Colon (tissue), 2 donors: ENCODE measurements around the gene SGPP2.
A peak's percentile ranks its signal among the peaks of the same experiment; 100 is the strongest.

ENCODE experiments used
- FAIRE-seq: peaks from 2 replicates; lab custom pipeline; 2012; peaks lifted over from hg19 to GRCh38; lab: Jason Lieb, UNC
- donor health status: control.
- donor health status: control.

The SGPP2 gene

DNA sequence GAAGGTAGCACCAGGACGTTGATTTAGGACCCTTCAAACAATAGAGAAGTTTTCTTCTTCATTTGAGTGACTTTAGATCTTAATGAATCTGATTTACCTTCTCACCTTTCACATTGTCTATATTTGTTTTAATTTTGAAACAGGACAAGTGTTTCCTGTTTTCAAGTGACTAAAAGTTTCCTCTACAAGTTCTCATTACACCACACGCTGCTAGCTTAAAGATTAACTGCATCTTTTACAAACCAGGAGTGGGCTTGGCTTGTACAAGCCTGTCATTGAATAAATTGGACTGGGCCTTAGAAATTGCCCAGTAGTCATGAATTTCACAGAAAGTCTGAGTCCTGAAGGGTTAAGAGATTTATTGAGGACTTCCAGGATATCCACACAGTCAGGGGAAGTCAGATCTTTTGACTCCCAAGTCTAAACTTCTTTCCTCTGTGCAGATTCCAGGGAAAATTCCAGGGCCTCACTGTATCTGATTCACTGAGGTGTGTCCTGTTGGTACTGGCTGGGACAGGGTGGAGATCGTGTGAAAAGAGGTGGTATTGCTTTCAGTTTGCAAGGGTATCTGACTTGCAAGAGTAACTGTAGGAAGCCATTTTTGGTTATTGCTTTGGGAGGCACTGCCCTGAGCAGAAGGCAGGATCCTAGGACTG, 3.4 kb downstream of the SGPP2 start:
- no peak for FAIRE-seq

DNA sequence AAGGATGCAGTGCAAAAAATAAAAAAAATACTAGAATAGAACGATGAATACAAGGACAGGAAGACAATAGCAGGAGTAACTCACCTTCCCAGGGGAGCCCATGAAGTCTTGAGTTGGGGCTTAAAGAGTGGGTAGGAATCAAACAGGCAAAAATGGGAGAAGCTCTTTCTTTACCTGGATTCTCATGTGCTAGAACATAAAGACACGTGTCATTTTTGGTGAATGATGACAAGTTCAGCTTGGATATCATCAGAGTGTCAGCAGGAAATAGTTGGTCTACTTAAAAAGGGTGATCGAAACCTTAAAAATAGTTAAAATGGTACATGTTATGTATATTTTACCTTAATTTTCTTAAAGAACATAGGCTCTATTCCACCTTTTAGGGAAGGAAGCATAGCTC, 5.7 kb downstream of the SGPP2 start:
- no peak for FAIRE-seq

DNA sequence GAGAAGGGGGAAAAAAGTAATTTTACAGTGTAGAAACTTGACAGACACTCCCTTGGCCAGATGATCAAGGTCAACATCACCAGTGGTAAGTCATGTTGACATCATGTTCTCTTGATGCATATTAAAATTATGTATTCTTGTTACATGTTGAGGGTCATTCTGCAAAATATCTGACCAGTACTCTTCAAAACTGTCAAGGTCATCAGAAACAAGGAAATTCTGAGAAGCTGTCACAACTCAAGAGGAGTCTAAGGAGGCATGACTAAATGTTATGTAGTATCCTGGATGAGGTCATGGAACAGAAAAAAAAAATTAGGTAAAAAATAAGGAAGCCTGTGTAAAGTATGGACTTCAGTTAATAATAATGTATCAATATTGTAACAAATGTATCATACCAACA, 6.3 kb downstream of the SGPP2 start:
- no peak for FAIRE-seq

DNA sequence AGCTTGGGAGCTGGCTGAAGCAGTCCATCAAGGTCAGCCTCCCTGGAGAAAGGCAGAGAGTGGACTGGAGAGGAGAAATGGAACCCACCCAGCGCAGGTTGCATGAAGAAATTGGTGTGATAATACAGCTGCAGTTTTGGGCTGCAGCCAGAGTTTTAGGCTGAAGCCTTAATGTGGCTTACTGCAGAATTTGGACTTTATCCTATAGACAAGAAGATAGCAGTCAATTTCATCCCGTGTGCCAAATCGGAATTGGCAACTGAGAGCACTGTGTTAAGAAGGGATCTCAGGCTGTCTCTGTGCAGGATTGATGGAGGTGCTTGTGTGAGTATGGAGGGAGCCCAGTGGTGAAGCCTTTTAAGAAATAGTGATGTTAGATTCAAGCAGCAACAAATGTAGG, 7.5 kb downstream of the SGPP2 start:
- FAIRE-seq = no peak

DNA sequence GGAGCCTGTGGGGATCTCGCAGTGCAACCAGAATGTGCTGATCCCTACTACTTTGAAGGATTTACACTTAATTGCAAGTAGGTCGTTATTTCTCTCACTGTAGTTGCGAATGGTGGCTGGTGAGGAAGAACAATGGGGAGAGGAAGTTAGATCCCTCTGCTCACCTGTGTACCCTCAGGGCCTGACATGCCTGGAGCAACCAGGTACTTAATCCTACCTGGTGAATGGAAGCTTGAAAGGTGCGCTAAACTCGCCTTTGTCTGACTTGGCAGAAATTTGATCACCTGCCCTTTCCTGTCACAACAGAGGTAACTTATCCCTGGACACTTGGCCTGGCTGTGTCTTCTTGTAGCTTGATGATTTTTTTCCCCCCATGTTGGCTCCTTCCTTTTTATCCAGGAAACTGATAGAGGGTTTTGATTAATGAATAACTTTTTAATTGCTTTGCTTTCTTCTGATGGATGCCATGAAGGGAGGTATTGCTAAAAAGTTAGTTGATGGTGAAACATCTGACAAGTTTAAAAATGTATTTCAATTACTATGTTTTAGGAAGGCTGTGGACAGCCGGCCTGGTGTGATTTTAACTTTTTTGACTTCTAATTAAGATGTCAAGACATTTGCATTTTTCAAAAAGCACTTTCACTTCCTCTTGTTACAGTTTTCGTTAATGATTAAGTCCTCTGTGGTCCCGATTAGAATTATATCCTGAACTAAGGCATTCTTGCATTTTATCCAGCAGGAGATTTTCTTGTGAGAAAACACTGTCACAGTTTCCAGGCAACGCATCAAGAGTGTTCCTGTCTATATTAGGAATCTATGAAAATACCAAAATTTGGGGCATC, 9.2 kb downstream of the SGPP2 start:
- FAIRE-seq = no peak

GRCh38 chr2:222434204-222434603, 9.9 kb downstream of the SGPP2 start:
- FAIRE-seq = no peak

- peak; percentile 53 for FAIRE-seq
Measured at GRCh38 chr2:222435400-222436039, 11.2 kb downstream of the SGPP2 start.

GRCh38 chr2:222436040-222436413, 11.7 kb downstream of the SGPP2 start:
- FAIRE-seq = no peak

DNA sequence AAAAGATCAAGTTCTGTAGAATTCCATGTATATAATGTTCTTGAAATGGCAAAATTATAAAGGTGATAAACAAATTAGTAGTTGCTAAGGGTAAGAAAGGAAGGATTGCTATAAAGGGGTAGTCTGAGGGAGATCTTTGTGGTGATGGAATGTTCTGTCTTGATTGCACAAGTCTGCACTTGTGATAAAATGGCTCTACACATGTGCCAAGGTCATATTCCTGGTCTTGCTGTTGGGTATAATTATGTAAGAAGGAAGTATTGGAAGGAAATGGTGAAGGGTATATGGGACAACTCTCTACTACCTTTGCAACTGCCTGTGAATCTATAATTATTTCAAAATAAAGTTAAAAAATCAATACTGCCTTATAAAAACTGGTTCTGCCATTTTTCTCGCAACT, 15.3 kb downstream of the SGPP2 start:
- no peak for FAIRE-seq

DNA sequence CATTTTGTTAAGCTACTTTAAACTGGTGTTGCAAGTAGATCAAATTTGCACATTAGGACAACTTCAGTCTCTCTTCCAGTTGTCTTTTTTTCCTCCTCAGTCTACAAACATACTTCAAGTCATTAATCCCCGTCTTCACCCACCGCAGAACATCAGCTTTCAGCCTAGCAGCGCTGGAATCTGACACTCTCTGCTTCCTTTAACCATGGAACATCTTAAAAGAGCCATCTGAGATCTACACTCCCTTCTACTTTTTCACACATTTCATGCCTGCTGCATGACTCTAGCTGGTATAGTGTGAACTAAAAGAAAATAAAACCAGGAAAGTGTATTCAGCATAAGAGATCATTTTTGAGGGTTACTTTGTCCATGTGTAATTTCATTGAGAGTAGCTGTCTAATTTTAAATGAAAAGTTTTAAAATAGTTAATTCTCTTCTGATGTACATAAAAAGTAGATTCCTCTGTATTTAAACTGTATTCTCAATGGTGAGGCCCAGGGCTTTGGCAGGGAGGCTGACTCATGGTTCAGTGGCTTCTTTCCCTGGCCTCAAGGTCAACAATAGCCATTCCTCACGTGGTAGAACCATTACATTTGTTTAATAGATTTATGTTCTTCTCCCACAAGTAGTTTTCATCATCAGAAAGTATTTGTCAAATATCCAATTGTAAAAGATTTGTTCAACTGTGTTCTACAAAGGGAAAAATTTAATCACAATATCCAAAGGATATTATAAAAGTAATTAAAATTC, 16.5 kb downstream of the SGPP2 start:
- FAIRE-seq = peak; percentile 85

- no peak for FAIRE-seq
Measured at GRCh38 chr2:222442665-222443064, 18.3 kb downstream of the SGPP2 start.

DNA sequence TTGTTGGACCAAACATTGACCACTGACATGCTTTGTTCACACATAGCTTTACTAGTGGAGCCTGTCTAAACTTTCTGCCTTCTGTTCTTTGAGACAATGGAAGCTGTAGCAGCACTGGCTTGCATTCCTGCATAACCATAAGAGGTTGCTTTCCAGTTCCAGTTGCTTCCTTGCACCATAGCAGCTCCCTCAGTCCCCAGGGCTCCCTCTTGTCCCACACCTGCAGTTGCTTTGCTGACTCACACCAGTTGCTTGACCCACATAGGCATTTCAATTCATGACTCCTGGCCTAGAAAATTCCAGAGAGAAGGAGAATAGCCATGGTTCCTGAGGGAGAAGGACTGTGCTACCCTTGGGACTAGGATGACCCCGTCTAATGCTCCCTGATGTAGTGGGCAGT, 20.9 kb downstream of the SGPP2 start:
- no peak for FAIRE-seq

GRCh38 chr2:222447131-222447530, 22.8 kb downstream of the SGPP2 start:
- no peak for FAIRE-seq

DNA sequence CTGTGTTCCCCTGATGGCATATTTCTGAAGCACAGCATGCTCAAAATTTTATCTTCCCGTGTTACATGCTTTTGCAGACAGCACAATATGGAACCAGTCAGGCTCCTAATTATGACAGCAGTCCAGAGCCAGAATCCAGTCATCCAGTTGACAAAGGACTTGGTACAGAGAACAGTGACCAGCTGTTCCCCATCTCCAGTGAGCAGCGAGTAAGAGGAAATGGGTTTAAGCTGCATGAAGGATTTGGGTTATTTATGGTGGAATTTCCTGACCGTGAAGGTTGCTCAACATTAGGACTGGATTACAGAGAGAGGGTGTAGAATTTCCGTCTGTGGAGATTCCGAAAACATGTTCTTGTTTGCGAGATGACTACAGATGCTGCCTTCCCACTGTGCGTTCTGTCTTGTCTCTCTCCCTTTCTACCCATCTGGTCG, 24.4 kb downstream of the SGPP2 start:
- FAIRE-seq = no peak

GRCh38 chr2:222450021-222450420, 25.7 kb downstream of the SGPP2 start:
- no peak for FAIRE-seq

DNA sequence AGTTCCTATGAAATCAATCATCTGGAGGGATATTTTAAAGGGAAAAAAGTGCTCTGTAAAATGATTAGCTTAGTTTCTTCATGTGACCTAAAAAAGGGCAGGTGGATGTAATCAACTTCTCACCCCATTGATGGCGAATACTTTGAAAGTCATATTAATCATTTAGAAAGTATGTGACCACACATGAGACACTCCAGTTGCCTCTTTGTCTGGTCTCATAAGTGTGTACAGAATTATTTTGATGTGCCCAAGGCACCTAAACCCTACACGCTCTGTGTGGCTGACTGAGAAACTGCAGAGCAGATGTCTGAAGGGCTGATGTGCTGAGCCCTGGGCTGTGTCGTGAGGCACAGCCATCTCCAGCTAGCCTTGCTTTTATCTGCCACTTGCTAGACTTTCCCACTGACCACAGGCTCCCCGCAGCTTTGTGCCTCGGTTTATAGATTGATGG, 26.9 kb downstream of the SGPP2 start:
- FAIRE-seq = no peak

DNA sequence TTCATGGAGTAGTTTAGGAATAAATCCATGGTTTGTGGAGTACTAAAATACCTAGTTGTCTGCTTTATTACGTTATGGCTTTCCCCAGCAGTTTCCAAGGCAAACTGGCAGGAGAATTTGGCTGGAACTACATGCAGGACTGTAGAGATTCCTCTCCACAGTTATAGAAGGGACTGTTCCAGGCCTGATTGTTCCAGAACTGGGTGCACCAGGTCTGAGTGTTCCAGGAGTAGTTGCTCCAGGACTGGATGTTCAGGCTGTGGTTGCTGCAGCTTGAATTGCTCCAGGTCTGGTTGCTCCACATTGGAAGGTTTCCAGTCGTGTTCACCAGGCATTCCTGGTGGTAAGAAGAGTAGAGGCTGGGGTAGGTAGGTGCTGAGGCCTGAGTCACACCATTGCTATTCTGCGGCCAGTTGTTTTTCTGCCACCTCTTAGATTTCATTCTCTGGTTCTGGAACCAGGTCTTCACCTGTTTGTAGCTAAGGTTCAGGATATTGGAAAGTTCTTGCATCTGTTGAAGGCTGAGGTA, 28.1 kb downstream of the SGPP2 start:
- no peak for FAIRE-seq

DNA sequence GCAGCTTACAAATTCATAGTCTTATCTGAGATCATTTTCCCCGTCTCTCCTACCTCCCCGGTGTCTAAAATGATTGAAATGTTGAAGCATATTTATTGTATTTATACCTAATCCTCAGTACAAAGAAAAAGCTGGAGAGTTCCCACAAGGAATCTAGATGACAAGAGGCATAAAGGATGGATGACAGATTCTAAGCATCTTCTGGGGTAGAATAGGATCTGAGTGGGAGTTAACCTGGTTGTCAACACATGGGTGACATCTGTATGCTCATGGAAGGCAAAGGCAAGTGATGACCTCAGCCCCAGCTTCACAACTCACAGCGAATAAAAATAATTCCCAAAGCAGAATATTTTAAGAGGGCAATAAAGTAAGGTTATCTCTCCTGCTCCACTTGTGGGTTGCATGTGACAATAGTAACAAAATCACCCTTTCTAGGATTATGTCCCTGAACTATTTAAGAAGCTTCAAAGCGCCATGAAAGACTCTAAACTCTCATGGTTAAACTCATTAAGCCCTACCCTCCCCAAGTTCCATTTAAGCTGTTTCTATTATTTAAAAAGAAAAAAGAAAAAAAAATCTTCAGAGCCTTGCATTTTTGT, 32.2 kb downstream of the SGPP2 start:
- no peak for FAIRE-seq

DNA sequence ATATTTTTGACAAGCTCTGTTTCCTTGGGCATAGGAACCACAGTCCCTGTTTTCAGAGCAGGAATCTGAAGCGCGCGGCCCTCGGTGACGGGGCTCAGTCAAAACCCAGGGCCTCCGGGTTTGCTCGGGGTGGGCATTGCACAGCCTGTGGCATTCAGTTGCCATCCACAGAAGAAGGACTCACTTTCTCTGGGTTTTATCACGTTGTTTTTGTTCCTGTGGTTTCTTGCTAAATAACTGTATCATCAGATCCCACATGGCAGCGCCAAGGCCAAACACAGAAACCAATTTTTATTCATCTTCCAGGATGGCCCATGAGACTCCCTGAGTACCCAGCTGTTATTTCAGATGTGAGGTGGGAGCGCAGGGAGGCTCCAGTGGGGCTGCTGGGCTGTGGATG, 35.6 kb downstream of the SGPP2 start:
- no peak for FAIRE-seq

GRCh38 chr2:222465746-222466145, 41.4 kb downstream of the SGPP2 start:
- FAIRE-seq = no peak

- FAIRE-seq = no peak
Measured at GRCh38 chr2:222468346-222468745, 44.0 kb downstream of the SGPP2 start.
